SU-DHL-6 (cell line): ENCODE measurements around the gene MTERF1.
A peak's percentile ranks its signal among the peaks of the same experiment; 100 is the strongest.

ENCODE experiments used
- H2AFZ ChIP-seq: fragments of 200-600 bp; sonication (generic); 2 replicates; pipeline ENCODE4 v1.6.1; 2014; ENCODE audit warnings: low read depth, mild to moderate bottlenecking, moderate library complexity, mixed read lengths, antibody characterized with exemption, low read length; ENCODE audit not compliant: severe bottlenecking
- H3F3A ChIP-seq: fragments of 200-600 bp; shearing (Covaris generic); 2 replicates; pipeline ENCODE4 v1.6.0; 2016; ENCODE audit warnings: antibody characterized with exemption, mild to moderate bottlenecking; ENCODE audit not compliant: insufficient read depth
- H3K27ac ChIP-seq: fragments of 200-600 bp; sonication (generic); 2 replicates; pipeline ENCODE4 v1.5.1; 2016; ENCODE audit warnings: low read depth, mild to moderate bottlenecking, low read length, moderate library complexity, mixed read lengths
- H3K27me3 ChIP-seq: fragments of 200-600 bp; sonication (generic), shearing (Covaris generic); 2 replicates; pipeline ENCODE4 v1.6.0; 2014; ENCODE audit warnings: mild to moderate bottlenecking, low read length
- H3K36me3 ChIP-seq: fragments of 200-600 bp; sonication (generic); 2 replicates; pipeline ENCODE4 v1.6.1; 2014; ENCODE audit warnings: mild to moderate bottlenecking, low read length, mixed read lengths
- H3K4me2 ChIP-seq: fragments of 300-600, 200-600 bp; shearing (Covaris generic), sonication (generic); 2 replicates; pipeline ENCODE4 v1.6.0; 2014; ENCODE audit warnings: low read length, low read depth, mild to moderate bottlenecking; ENCODE audit not compliant: poor library complexity, severe bottlenecking
- H3K4me3 ChIP-seq: fragments of 200-600 bp; sonication (generic); 2 replicates; pipeline ENCODE4 v1.5.1; 2014; ENCODE audit warnings: antibody characterized with exemption, low read length, mild to moderate bottlenecking, mixed read lengths; ENCODE audit not compliant: insufficient read depth, poor library complexity, severe bottlenecking
- H3K79me2 ChIP-seq: fragments of 200-600 bp; sonication (generic); 2 replicates; pipeline ENCODE4 v1.6.1; 2014; ENCODE audit warnings: mild to moderate bottlenecking, low read length, moderate library complexity; ENCODE audit not compliant: insufficient read depth
- H3K9ac ChIP-seq: fragments of 200-600 bp; sonication (generic); 2 replicates; pipeline ENCODE4 v1.7.0; 2014; ENCODE audit warnings: mild to moderate bottlenecking, low read length
- H3K9me2 ChIP-seq: fragments of 200-600 bp; sonication (generic); replicated peaks from 2 replicates; pipeline ENCODE4 v1.6.1; 2014; ENCODE audit warnings: low read length; ENCODE audit not compliant: insufficient read depth
- H3K9me3 ChIP-seq: fragments of 200-600 bp; sonication (generic); 2 replicates; pipeline ENCODE4 v1.6.1; 2014; ENCODE audit warnings: low read length, mixed read lengths; ENCODE audit not compliant: insufficient read depth
- H4K20me1 ChIP-seq: fragments of 200-600 bp; sonication (generic); 2 replicates; pipeline ENCODE4 v1.6.1; 2014; ENCODE audit warnings: low read depth, mild to moderate bottlenecking, antibody characterized with exemption, low read length, moderate library complexity, mixed read lengths
- EZH2phosphoT487 ChIP-seq: fragments of 200-600 bp; sonication (generic), shearing (Covaris generic); conservative IDR thresholded peaks from 2 replicates; pipeline ENCODE4 v1.6.1; 2018; ENCODE audit warnings: mild to moderate bottlenecking, antibody characterized with exemption, low read length, moderate library complexity, mixed read lengths
- TF ChIP-seq, protein P1 (sequence below): fragments of 200-600 bp; sonication (generic); IDR thresholded peaks from one replicate; pipeline ENCODE4 v1.5.1; 2017; ENCODE audit warnings: antibody characterized with exemption, mild to moderate bottlenecking, low read length, moderate library complexity; ENCODE audit not compliant: insufficient read depth, poor library complexity, severe bottlenecking

MTERF1 gene

DNA sequence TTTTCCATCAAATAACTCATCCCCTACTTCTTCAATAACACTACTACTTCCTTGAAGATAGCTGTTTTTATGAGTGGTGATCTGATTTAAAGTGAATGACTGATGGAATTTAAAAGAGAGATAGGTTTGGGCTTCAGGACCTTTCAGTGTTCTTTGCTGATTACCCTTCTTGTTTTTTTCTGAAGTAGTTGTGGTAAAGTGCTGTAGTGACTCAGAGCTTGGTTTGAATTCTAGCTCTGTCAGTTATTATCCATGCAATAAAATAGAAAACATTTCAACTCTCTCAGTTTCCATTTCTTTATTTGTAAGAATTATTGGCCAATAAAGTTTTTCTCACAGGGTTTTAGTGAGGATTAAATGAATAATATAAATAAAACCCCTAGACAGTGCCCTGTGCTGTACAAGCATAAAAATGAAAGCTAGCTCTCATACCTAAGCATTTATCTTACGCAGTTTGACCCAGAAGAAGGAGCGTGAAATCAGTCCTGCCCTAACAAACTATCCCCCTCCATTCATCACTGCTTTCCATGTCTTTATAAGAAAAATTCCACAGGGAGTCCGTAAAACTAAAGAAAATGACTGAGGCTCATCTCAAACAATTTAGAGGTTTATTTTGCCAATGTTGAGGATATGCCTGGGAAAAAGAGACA lies 35.0 kb upstream of the MTERF1 start:
- Histone ChIP-seq H3F3A (no peaks in the 10 kb centered on the region), H3K9me2 (no peaks in the 10 kb centered on the region), H3K9me3 (no peaks in the 10 kb centered on the region), H3K36me3 (no peaks in the 10 kb centered on the region), H4K20me1 (no peaks in the 10 kb centered on the region), H3K4me3 (no peak overlapping the region), H3K79me2 (no peaks in the 10 kb centered on the region), H3K27ac (no peak overlapping the region), H3K9ac (no peak overlapping the region), H2AFZ (no peak overlapping the region), H3K4me2 (no peak overlapping the region), H3K27me3 (no peaks in the 10 kb centered on the region)
- TF ChIP-seq EZH2phosphoT487, result no peak
- TF ChIP-seq, protein P1, sequence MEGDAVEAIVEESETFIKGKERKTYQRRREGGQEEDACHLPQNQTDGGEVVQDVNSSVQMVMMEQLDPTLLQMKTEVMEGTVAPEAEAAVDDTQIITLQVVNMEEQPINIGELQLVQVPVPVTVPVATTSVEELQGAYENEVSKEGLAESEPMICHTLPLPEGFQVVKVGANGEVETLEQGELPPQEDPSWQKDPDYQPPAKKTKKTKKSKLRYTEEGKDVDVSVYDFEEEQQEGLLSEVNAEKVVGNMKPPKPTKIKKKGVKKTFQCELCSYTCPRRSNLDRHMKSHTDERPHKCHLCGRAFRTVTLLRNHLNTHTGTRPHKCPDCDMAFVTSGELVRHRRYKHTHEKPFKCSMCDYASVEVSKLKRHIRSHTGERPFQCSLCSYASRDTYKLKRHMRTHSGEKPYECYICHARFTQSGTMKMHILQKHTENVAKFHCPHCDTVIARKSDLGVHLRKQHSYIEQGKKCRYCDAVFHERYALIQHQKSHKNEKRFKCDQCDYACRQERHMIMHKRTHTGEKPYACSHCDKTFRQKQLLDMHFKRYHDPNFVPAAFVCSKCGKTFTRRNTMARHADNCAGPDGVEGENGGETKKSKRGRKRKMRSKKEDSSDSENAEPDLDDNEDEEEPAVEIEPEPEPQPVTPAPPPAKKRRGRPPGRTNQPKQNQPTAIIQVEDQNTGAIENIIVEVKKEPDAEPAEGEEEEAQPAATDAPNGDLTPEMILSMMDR, result no peak

- H3K36me3 ChIP-seq, result no peaks in the 10 kb centered on the region
- no peaks in the 10 kb centered on the region for H3K79me2 ChIP-seq
- H3K4me2 ChIP-seq, result no peak overlapping the region
- H2AFZ ChIP-seq, result no peak overlapping the region
- no peak for TF ChIP-seq EZH2phosphoT487
- TF ChIP-seq, protein P1, result no peak
- no peaks in the 10 kb centered on the region for H3F3A ChIP-seq
- no peaks in the 10 kb centered on the region for H3K9me2 ChIP-seq
- no peaks in the 10 kb centered on the region for H4K20me1 ChIP-seq
- H3K9me3 ChIP-seq, result no peaks in the 10 kb centered on the region
- no peak overlapping the region for H3K4me3 ChIP-seq
- H3K27me3 ChIP-seq, result no peaks in the 10 kb centered on the region
- H3K27ac ChIP-seq, result no peak overlapping the region
- H3K9ac ChIP-seq, result no peak overlapping the region
Measured at GRCh38 chr7:91913612-91914011, 33.1 kb upstream of the MTERF1 start.

GRCh38 chr7:91912494-91912893 lies 32.0 kb upstream of the MTERF1 start:
- no peaks in the 10 kb centered on the region for H3K36me3 ChIP-seq
- no peaks in the 10 kb centered on the region for H3K27me3 ChIP-seq
- peak overlapping the region; percentile 11 for H3K4me2 ChIP-seq
- H3K27ac ChIP-seq, result no peak overlapping the region
- no peaks in the 10 kb centered on the region for H4K20me1 ChIP-seq
- H3K79me2 ChIP-seq, result no peaks in the 10 kb centered on the region
- no peak overlapping the region for H3K9ac ChIP-seq
- H3K9me2 ChIP-seq, result no peaks in the 10 kb centered on the region
- H2AFZ ChIP-seq, result no peak overlapping the region
- no peak overlapping the region for H3K4me3 ChIP-seq
- no peaks in the 10 kb centered on the region for H3F3A ChIP-seq
- TF ChIP-seq EZH2phosphoT487, result no peak
- TF ChIP-seq, protein P1, result no peak
- H3K9me3 ChIP-seq, result no peaks in the 10 kb centered on the region
